GM19193 (cell line): ENCODE data around the gene CCDC200.

Source experiments
- POLR2A ChIP-seq: IDR thresholded peaks from 4 replicates; pipeline ENCODE4 v1.6.1; 2011; ENCODE audit not compliant: insufficient read depth, insufficient read length; ENCODE audit errors: extremely low read depth

Gene CCDC200

GRCh38 chr17:43211480-43212402 is 16.7 kb downstream of the CCDC200 start, which contains the start of gene TMEM106A:
Gene TMEM106A (plus strand): TSS chr17:43211875. CDS start chr17:43213042, 1,167 bp downstream.
- TF ChIP-seq POLR2A, result peak; percentile 87

- TF ChIP-seq POLR2A, result no peak
Measured at GRCh38 chr17:43211123-43211479, 17.3 kb downstream of the CCDC200 start.

- no peak for TF ChIP-seq POLR2A
Measured at GRCh38 chr17:43210576-43210975, 17.8 kb downstream of the CCDC200 start.

GRCh38 chr17:43200127-43200526 is 28.3 kb downstream of the CCDC200 start:
- TF ChIP-seq POLR2A, result no peak

GRCh38 chr17:43199633-43200032 is 28.8 kb downstream of the CCDC200 start:
- no peak for TF ChIP-seq POLR2A

GRCh38 chr17:43193251-43193650 is 35.2 kb downstream of the CCDC200 start:
- TF ChIP-seq POLR2A, result no peak

- TF ChIP-seq POLR2A, result no peak
Measured at GRCh38 chr17:43183921-43184320, 44.5 kb downstream of the CCDC200 start.

GRCh38 chr17:43176119-43176570 is 52.3 kb downstream of the CCDC200 start:
- no peak for TF ChIP-seq POLR2A

GRCh38 chr17:43175213-43176118 is 53.0 kb downstream of the CCDC200 start:
- no peak for TF ChIP-seq POLR2A

- TF ChIP-seq POLR2A, result no peak
Measured at GRCh38 chr17:43171586-43172487, 56.6 kb downstream of the CCDC200 start.
